HCT116 (cell line): ENCODE data around the gene CELA2A.

Source experiments
- ELF1 ChIP-seq: IDR thresholded peaks from 2 replicates; pipeline ENCODE4 v1.6.1; 2012; ENCODE audit warnings: low read depth, borderline replicate concordance
- EZH2 ChIP-seq: fragments of 200-600 bp; sonication (generic); IDR thresholded peaks from 2 replicates; pipeline ENCODE4 v1.6.1; 2017; ENCODE audit warnings: antibody characterized with exemption, mixed run types
- EZH2phosphoT487 ChIP-seq: fragments of 200-600 bp; IDR thresholded peaks from 2 replicates; pipeline ENCODE4 v1.6.1; 2018; ENCODE audit warnings: antibody characterized with exemption, borderline replicate concordance
- JUND ChIP-seq: IDR thresholded peaks from 2 replicates; pipeline ENCODE4 v1.6.1; 2012
- POLR2A ChIP-seq: IDR thresholded peaks from 2 replicates; pipeline ENCODE4 v1.7.0; 2011; ENCODE audit warnings: borderline replicate concordance; ENCODE audit not compliant: insufficient read depth, insufficient read length; ENCODE audit errors: extremely low read depth
- POLR2AphosphoS5 ChIP-seq: IDR thresholded peaks from 2 replicates; pipeline ENCODE4 v1.6.1; 2011; ENCODE audit warnings: mild to moderate bottlenecking, low read depth, low read length, moderate library complexity
- RAD21 ChIP-seq: IDR thresholded peaks from 2 replicates; pipeline ENCODE4 v1.6.1; 2012; ENCODE audit warnings: low read depth, mild to moderate bottlenecking
- SIN3A ChIP-seq: IDR thresholded peaks from 2 replicates; pipeline ENCODE4 v1.6.1; 2012; ENCODE audit warnings: low read depth
- SP1 ChIP-seq: IDR thresholded peaks from 2 replicates; pipeline ENCODE4 v1.6.1; 2012; ENCODE audit warnings: low read depth
- ZNF274 ChIP-seq: fragments of 200-500 bp; sonication (Bioruptor generic); IDR thresholded peaks from 2 replicates; pipeline ENCODE4 v1.6.1; 2014; ENCODE audit warnings: mild to moderate bottlenecking, low read depth, low read length, inconsistent platforms
- TF ChIP-seq, protein P1 (sequence below), 3 experiments: fragments of 200-600 bp in 1 of 3; sonication (generic) in 1 of 3; IDR thresholded peaks in 2 of 3; conservative IDR thresholded peaks in 1 of 3; 2 replicates each; pipeline ENCODE4 v1.5.1; 2012 to 2017; ENCODE audit warnings: low read depth in 2 of 3, low read length in 2 of 3, antibody characterized with exemption in 1 of 3, borderline replicate concordance in 1 of 3, control low read depth in 1 of 3, mild to moderate bottlenecking in 1 of 3, mixed read lengths in 1 of 3, mixed run types in 1 of 3, moderate library complexity in 1 of 3; ENCODE audit not compliant: insufficient read depth in 1 of 3
- TF ChIP-seq, protein P2 (sequence below): IDR thresholded peaks from 2 replicates; pipeline ENCODE4 v1.6.1; 2012
- TF ChIP-seq, protein P3 (sequence below): IDR thresholded peaks from 2 replicates; pipeline ENCODE4 v1.6.1; 2011; ENCODE audit warnings: mild to moderate bottlenecking, low read length, moderate library complexity; ENCODE audit not compliant: insufficient replicate concordance; ENCODE audit errors: extremely low read depth

DNA sequence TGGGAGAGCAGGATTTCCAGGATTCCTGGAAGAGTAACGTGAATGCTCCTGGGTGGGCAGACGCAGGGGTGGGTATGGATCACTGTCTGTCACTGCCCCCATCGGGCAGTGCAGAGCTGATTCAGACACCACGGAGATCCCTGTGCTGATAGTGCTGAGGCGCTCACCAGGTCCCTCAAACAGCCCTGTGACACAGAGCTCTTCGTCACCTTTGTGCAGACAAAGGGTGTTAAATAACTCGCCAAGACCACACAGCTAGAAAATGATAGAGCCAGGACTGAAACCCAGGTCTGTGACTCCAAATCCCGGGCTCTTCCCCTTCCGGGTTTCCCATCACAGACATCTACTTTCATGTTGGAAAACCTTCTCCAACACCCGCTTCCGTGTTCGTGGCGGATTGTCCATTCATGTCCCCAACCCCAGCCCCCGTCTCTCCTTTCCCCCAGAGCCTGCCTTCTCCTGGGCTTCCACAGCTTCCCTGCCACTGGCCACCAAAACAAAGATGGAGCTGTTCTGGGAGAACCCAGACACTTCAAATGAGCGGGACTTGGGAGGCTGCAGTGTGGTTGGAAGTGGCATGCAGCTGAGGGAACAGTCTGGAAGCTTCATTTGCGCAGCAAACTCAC lies 44.2 kb upstream of the CELA2A start:
- no peak for TF ChIP-seq SP1
- no peak for TF ChIP-seq ELF1
- TF ChIP-seq POLR2AphosphoS5, result no peak
- TF ChIP-seq, protein P1, sequence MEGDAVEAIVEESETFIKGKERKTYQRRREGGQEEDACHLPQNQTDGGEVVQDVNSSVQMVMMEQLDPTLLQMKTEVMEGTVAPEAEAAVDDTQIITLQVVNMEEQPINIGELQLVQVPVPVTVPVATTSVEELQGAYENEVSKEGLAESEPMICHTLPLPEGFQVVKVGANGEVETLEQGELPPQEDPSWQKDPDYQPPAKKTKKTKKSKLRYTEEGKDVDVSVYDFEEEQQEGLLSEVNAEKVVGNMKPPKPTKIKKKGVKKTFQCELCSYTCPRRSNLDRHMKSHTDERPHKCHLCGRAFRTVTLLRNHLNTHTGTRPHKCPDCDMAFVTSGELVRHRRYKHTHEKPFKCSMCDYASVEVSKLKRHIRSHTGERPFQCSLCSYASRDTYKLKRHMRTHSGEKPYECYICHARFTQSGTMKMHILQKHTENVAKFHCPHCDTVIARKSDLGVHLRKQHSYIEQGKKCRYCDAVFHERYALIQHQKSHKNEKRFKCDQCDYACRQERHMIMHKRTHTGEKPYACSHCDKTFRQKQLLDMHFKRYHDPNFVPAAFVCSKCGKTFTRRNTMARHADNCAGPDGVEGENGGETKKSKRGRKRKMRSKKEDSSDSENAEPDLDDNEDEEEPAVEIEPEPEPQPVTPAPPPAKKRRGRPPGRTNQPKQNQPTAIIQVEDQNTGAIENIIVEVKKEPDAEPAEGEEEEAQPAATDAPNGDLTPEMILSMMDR (IDR thresholded peaks at IDR 0.05 in 2 of 3, conservative IDR thresholded peaks at IDR 0.05 in 1 of 3; ENCODE audit: borderline replicate concordance in 1 of 3, insufficient read depth in 1 of 3, low read depth in 2 of 3, low read length in 2 of 3), result no peak
- TF ChIP-seq ZNF274, result no peak
- no peak for TF ChIP-seq POLR2A
- TF ChIP-seq SIN3A, result no peak
- TF ChIP-seq, protein P2, sequence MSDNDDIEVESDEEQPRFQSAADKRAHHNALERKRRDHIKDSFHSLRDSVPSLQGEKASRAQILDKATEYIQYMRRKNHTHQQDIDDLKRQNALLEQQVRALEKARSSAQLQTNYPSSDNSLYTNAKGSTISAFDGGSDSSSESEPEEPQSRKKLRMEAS, result no peak
- no peak for TF ChIP-seq EZH2
- TF ChIP-seq, protein P3, sequence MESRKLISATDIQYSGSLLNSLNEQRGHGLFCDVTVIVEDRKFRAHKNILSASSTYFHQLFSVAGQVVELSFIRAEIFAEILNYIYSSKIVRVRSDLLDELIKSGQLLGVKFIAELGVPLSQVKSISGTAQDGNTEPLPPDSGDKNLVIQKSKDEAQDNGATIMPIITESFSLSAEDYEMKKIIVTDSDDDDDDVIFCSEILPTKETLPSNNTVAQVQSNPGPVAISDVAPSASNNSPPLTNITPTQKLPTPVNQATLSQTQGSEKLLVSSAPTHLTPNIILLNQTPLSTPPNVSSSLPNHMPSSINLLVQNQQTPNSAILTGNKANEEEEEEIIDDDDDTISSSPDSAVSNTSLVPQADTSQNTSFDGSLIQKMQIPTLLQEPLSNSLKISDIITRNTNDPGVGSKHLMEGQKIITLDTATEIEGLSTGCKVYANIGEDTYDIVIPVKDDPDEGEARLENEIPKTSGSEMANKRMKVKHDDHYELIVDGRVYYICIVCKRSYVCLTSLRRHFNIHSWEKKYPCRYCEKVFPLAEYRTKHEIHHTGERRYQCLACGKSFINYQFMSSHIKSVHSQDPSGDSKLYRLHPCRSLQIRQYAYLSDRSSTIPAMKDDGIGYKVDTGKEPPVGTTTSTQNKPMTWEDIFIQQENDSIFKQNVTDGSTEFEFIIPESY, result no peak
- TF ChIP-seq EZH2phosphoT487, result no peak
- no peak for TF ChIP-seq JUND
- TF ChIP-seq RAD21, result no peak
